K562 (cell line): Measurements from ENCODE around the gene FAM227A. TPM values are rescaled to one million over a fixed set of nuclear protein-coding genes. Genes with fewer than 3 reads are reported as not detected.

Source experiments
- ATAC-seq: fragments of 200-7000 bp; cut with Tn5 transposase; 3 replicates; pipeline ENCODE4 v1.9.1; 2020; ENCODE audit warnings: moderate library complexity
- BruUV-seq: library from RNA; stranded (reverse); fragments of 400-500 nt; replicated peaks from 2 replicates; lab custom pipeline; 2021; lab: Mats Ljungman, UMichigan
- CTCF ChIA-PET: fragments of 300-600 bp; formaldehyde crosslinking; extraction: SDS; loops from one replicate; lab custom pipeline; 2021; ENCODE audit warnings: low intra/inter-chr PET ratio; lab: Yijun Ruan, JAX
- POLR2A ChIA-PET: fragments of 300-600, 350-650 bp; sonication (Branson Sonifier 250); formaldehyde crosslinking; extraction: SDS; loops from one replicate; lab custom pipeline; 2021; ENCODE audit warnings: antibody characterized with exemption, inconsistent platforms; lab: Yijun Ruan, JAX
- DNase-seq, 4 experiments: peaks; one replicate each; pipeline versions ENCODE4 v3.0.0 to v3.0.0-alpha.2; 2011 to 2018; ENCODE audit warnings: low spot score in 3 of 4, mixed read lengths in 3 of 4; ENCODE audit errors: extremely low read depth in 1 of 4
- FAIRE-seq: peaks from 2 replicates; lab custom pipeline; 2011; peaks lifted over from hg19 to GRCh38; lab: Jason Lieb, UNC
- H2AFZ ChIP-seq: 2 replicates; pipeline ENCODE4 v1.6.0; 2011; ENCODE audit warnings: low read depth, low read length, control low read depth, inconsistent platforms
- H3K27ac ChIP-seq: fragments of 200-600 bp; 3 replicates; pipeline ENCODE4 v1.8.0; 2011; ENCODE audit warnings: low read depth, mild to moderate bottlenecking, control low read depth, inconsistent platforms, low read length, moderate library complexity, mixed read lengths; ENCODE audit errors: extremely low read depth
- H3K27me3 ChIP-seq, 2 experiments: fragments of 300-600 bp in 1 of 2; 2 replicates in 1 of 2; 3 replicates in 1 of 2; pipeline versions ENCODE4 v1.6.0 to v1.8.0; 2011; ENCODE audit warnings: inconsistent platforms in 2 of 2, low read length in 2 of 2, mild to moderate bottlenecking in 1 of 2, mixed read lengths in 1 of 2, moderate library complexity in 1 of 2; ENCODE audit not compliant: control insufficient read depth in 2 of 2, insufficient read depth in 2 of 2
- H3K36me3 ChIP-seq: fragments of 300-600 bp; 3 replicates; pipeline ENCODE4 v1.8.0; 2011; ENCODE audit warnings: mild to moderate bottlenecking, low read length, inconsistent platforms; ENCODE audit not compliant: control insufficient read depth, insufficient read depth
- H3K4me1 ChIP-seq, 2 experiments: fragments of 200-600 bp in 1 of 2; replicated peaks in 1 of 2; 2 replicates in 1 of 2; 3 replicates in 1 of 2; pipeline versions ENCODE4 v1.5.1 to v1.8.0; 2011; ENCODE audit warnings: inconsistent platforms in 2 of 2, low read length in 2 of 2, mild to moderate bottlenecking in 1 of 2, mixed read lengths in 1 of 2, moderate library complexity in 1 of 2; ENCODE audit not compliant: control insufficient read depth in 2 of 2, insufficient read depth in 2 of 2
- H3K4me2 ChIP-seq: 2 replicates; pipeline ENCODE4 v1.6.1; 2011; ENCODE audit warnings: low read length, control low read depth, inconsistent platforms, mixed read lengths; ENCODE audit not compliant: insufficient read depth
- H3K4me3 ChIP-seq: fragments of 200-600 bp; sonication (generic), shearing (Covaris generic); 2 replicates; pipeline ENCODE4 v1.5.1; 2016; ENCODE audit warnings: control low read depth, inconsistent platforms
- H3K79me2 ChIP-seq: fragments of 200-600 bp; 3 replicates; pipeline ENCODE4 v1.8.0; 2011; ENCODE audit warnings: low read length, inconsistent platforms; ENCODE audit not compliant: control insufficient read depth, insufficient read depth
- H3K9ac ChIP-seq, 2 experiments: 2 replicates each; pipeline versions ENCODE4 v1.6.0 to v1.6.1; 2011; ENCODE audit warnings: low read depth in 2 of 2, low read length in 2 of 2, control low read depth in 1 of 2, inconsistent platforms in 1 of 2, mild to moderate bottlenecking in 1 of 2, mixed read lengths in 1 of 2; ENCODE audit not compliant: insufficient read depth in 1 of 2
- H3K9me1 ChIP-seq: one replicate; pipeline ENCODE4 v1.6.0; 2011; ENCODE audit warnings: inconsistent platforms, mild to moderate bottlenecking, low read length, moderate library complexity; ENCODE audit not compliant: control insufficient read depth, insufficient read depth
- H3K9me3 ChIP-seq: replicated peaks from 2 replicates; pipeline ENCODE4 v1.5.1; 2011; ENCODE audit warnings: low read depth, low read length, inconsistent platforms; ENCODE audit not compliant: control insufficient read depth, insufficient read depth
- H4K20me1 ChIP-seq: replicated peaks from 2 replicates; pipeline ENCODE4 v1.6.1; 2011; ENCODE audit warnings: low read length, inconsistent platforms, mixed read lengths; ENCODE audit not compliant: control insufficient read depth, insufficient read depth
- ADNP ChIP-seq: fragments of 200-800 bp; sonication (Bioruptor generic); IDR thresholded peaks from 2 replicates; pipeline ENCODE4 v1.6.1; 2016; ENCODE audit warnings: missing genetic modification characterization, missing compliant biosample characterization
- DACH1 ChIP-seq: fragments of 450-650 bp; IDR thresholded peaks from 2 replicates; pipeline ENCODE4 v1.6.1; 2018; ENCODE audit not compliant: partially characterized antibody
- ESRRB ChIP-seq: fragments of 250-450 bp; sonication (Bioruptor Pico); IDR thresholded peaks from 2 replicates; pipeline ENCODE4 v1.5.0; 2020; ENCODE audit warnings: mild to moderate bottlenecking, moderate library complexity, borderline replicate concordance
- ETV1 ChIP-seq: fragments of 450-650 bp; conservative IDR thresholded peaks from 2 replicates; pipeline ENCODE4 v1.6.1; 2016; ENCODE audit warnings: missing genetic modification characterization, control low read depth, low read depth, missing compliant biosample characterization
- JUND ChIP-seq, 2 experiments: IDR thresholded peaks; 2 replicates in 1 of 2; 3 replicates in 1 of 2; pipeline ENCODE4 v1.6.1; 2011; ENCODE audit warnings: borderline replicate concordance in 2 of 2, low read depth in 2 of 2, low read length in 2 of 2, improper control_type of control experiment in 1 of 2, missing biosample characterization in 1 of 2, missing genetic modification characterization in 1 of 2, missing genetic modification reagents in 1 of 2
- KDM4B ChIP-seq, 2 experiments: fragments of 450-650 bp in 1 of 2; sonication (generic) in 1 of 2; IDR thresholded peaks; 2 replicates each; pipeline ENCODE4 v1.6.1; 2016 to 2017; ENCODE audit warnings: borderline replicate concordance in 2 of 2, antibody characterized with exemption in 1 of 2, low read depth in 1 of 2, mild to moderate bottlenecking in 1 of 2
- NFXL1 ChIP-seq: fragments of 450-650 bp; formaldehyde crosslinking; IDR thresholded peaks from 2 replicates; pipeline ENCODE4 v1.4.0; 2021; ENCODE audit warnings: mild to moderate bottlenecking
- SUPT5H ChIP-seq: fragments of 450-650 bp; IDR thresholded peaks from 2 replicates; pipeline ENCODE4 v1.6.1; 2016
- ZFP36 ChIP-seq: fragments of 150-350 bp; IDR thresholded peaks from 2 replicates; pipeline ENCODE4 v1.6.1; 2018; ENCODE audit warnings: low read length, low read depth; ENCODE audit not compliant: partially characterized antibody
- ZKSCAN1 ChIP-seq: fragments of 150-350 bp; IDR thresholded peaks from 2 replicates; pipeline ENCODE4 v1.6.1; 2016; ENCODE audit warnings: low read depth, low read length
- ZNF121 ChIP-seq: sonication (generic); formaldehyde crosslinking; conservative IDR thresholded peaks from 2 replicates; pipeline ENCODE4 v1.8.0; 2022; ENCODE audit warnings: missing genetic modification reagents
- WGBS: fragments of 100-300 bp; shearing (Covaris generic); methylation state at CpG from one replicate; pipeline ENCODE4 v1.1.6; 2016; ENCODE audit warnings: low coverage, mixed read lengths; ENCODE audit not compliant: insufficient coverage; ENCODE audit errors: missing lambda C conversion rate; 5-methylcytosine and 5-hydroxymethylcytosine counted together
- in situ Hi-C: fragments of 300-500 bp; cut with MboI; formaldehyde crosslinking; loops from 4 replicates; pipeline ENCODE4 v1.15.0; 2018; ENCODE audit warnings: inconsistent platforms, mixed read lengths
- intact Hi-C: fragments of 100-400 bp; cut with micrococcal nuclease; formaldehyde crosslinking; loops from 2 replicates; pipeline ENCODE4 v1.14.2; 2022
- polyA plus RNA-seq, 8 experiments: library from polyadenylated mRNA; depleted of rRNA in 4 of 8; stranded (reverse) in 5 of 8; unstranded in 3 of 8; fragments of >200 nt; fragmentation: Nextera tagmentation in 2 of 8; fragmentation: Illumina TruSeq in 1 of 8; extraction: Ambion mirVana in 2 of 8; extraction: Trizol in 1 of 8; gene quantifications; 2 replicates each; pipeline versions ENCODE4 v1.2.1 to v1.2.3, GENCODE V29; 2011 to 2014; ENCODE audit warnings: inconsistent platforms in 1 of 8, missing spikeins in 1 of 8
- total RNA-seq, 7 experiments: library from RNA; depleted of rRNA in 6 of 7; stranded (reverse); fragments of >200 nt in 6 of 7; fragmentation: Illumina TruSeq in 2 of 7; extraction: Trizol in 2 of 7; gene quantifications; 2 replicates each; pipeline versions ENCODE4 v1.2.1 to v1.2.3, GENCODE V29; 2011 to 2021; ENCODE audit warnings: low replicate concordance in 1 of 7
- TF ChIP-seq, protein P1 (sequence below): fragments of 450-650 bp; IDR thresholded peaks from 2 replicates; pipeline ENCODE4 v1.6.1; 2017; ENCODE audit warnings: mild to moderate bottlenecking, moderate library complexity

FAM227A gene
- total and polyA plus RNA-seq, 9 of the 15 experiments (the other 6 are each of a cell fraction or from before 2014, with no cell fraction given), result 0.10 to 2.2 (median 0.83) TPM

- no peaks in the 10 kb centered on the region for H3K9me1 ChIP-seq
- ATAC-seq, result no peak
- CTCF ChIA-PET, result no interaction called here
- no peaks in the 10 kb centered on the region for H3K79me2 ChIP-seq
- H3K9me3 ChIP-seq, result peaks cover 1% of the 10 kb centered on the region; the same call in 1 of the 2 replicates
- H3K4me2 ChIP-seq, result no peak overlapping the region
- WGBS, result 8% methylated on average over 4 of the region's 4 CpGs
- intact Hi-C loops, result no loop called here
- TF ChIP-seq ESRRB (CRISPR knock-in tag) (no peak), ZNF121 (CRISPR knock-in tag) (peak; percentile 33; the same call in 1 of the 2 replicates), DACH1 (no peak)
- TF ChIP-seq, all 486 proteins: peak for 1
- POLR2A ChIA-PET, result interaction anchor here (0.7 to 1.1 kb wide), 2 partner anchors 22 to 126 kb away, joined by 3 to 4 read pairs; no protein-coding TSS in a partner anchor
- Histone ChIP-seq H3K4me1 (no peaks in the 10 kb centered on the region; a peak in 1 of 5 replicates), H3K4me3 (no peak overlapping the region), H4K20me1 (no peaks in the 10 kb centered on the region), H3K36me3 (no peaks in the 10 kb centered on the region), H3K27me3 (no peaks in the 10 kb centered on the region), H2AFZ (no peak overlapping the region), H3K27ac (no peak overlapping the region), H3K9ac (no peak overlapping the region)
- no peak for FAIRE-seq
- no TSS peak for BruUV-seq
- in situ Hi-C loops, result no loop called here
- DNase-seq, result no peak
Observed at GRCh38 chr22:38613588-38613987, 42.6 kb downstream of the FAM227A start.

DNA sequence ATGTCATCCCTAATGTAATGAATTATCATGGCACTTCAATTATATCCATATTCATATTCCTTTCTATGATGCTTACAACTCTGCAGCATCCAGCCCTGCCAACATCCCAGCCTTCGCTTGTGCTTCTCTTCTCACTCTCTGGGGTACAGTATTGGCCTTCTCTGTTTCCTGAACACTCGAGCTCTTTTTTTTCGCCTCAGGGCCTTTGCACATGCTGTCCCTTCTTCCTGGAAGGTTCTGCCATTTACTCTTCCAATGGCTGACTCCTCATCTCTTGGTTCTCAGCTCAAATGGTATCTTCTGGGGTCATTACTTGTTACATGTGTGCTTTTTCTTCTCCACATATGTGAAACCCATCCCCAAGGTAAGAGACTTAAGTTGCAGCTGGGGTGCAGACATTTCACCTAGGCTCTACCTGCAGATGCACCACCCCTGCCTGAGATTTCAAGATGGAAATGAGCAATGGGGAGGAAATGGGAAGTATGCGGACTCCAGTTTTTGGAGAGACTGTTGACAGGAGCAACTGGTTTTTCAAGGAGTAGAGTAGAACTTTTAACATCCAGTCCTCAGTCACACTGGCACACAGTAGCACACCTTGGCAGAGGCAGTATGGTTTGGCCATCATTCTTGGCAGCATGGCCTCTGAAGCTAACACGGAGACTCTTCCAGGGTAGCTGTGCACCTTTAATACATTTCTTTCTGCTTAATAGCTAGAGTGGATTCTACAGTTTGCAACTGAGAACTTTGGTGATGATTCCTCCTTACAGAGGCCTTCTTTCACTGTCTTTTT, 43.8 kb downstream of the FAM227A start:
- no peak overlapping the region for H3K4me2 ChIP-seq
- H3K9ac ChIP-seq, result no peak overlapping the region
- no peaks in the 10 kb centered on the region for H4K20me1 ChIP-seq
- no peaks in the 10 kb centered on the region for H3K79me2 ChIP-seq
- no peaks in the 10 kb centered on the region for H3K36me3 ChIP-seq
- no peak for DNase-seq
- no peak for ATAC-seq
- WGBS, result 15% methylated on average over 5 of the region's 5 CpGs
- H3K9me1 ChIP-seq, result no peaks in the 10 kb centered on the region
- H3K27ac ChIP-seq, result no peak overlapping the region
- no peak overlapping the region for H2AFZ ChIP-seq
- BruUV-seq, result no TSS peak
- no peaks in the 10 kb centered on the region for H3K27me3 ChIP-seq
- no peaks in the 10 kb centered on the region; a peak in 1 of 5 replicates for H3K4me1 ChIP-seq
- intact Hi-C loops, result no loop called here
- FAIRE-seq, result no peak
- no peaks in the 10 kb centered on the region for H3K9me3 ChIP-seq
- ChIA-PET POLR2A (no interaction called here), CTCF (no interaction called here)
- no peak overlapping the region for H3K4me3 ChIP-seq
- in situ Hi-C loops, result no loop called here
- TF ChIP-seq, protein P1, sequence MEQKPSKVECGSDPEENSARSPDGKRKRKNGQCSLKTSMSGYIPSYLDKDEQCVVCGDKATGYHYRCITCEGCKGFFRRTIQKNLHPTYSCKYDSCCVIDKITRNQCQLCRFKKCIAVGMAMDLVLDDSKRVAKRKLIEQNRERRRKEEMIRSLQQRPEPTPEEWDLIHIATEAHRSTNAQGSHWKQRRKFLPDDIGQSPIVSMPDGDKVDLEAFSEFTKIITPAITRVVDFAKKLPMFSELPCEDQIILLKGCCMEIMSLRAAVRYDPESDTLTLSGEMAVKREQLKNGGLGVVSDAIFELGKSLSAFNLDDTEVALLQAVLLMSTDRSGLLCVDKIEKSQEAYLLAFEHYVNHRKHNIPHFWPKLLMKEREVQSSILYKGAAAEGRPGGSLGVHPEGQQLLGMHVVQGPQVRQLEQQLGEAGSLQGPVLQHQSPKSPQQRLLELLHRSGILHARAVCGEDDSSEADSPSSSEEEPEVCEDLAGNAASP, result no peak
- TF ChIP-seq ETV1, result no peak
- no peak for TF ChIP-seq ZKSCAN1
- TF ChIP-seq KDM4B (IDR thresholded peaks at IDR 0.05; ENCODE audit: borderline replicate concordance in 2 of 2, low read depth in 1 of 2), result no peak
- TF ChIP-seq NFXL1 (CRISPR knock-in tag), result no peak
- TF ChIP-seq ZFP36, result no peak
- TF ChIP-seq SUPT5H, result no peak
- TF ChIP-seq ADNP (tag), result no peak
- TF ChIP-seq JUND (IDR thresholded peaks at IDR 0.05; ENCODE audit: borderline replicate concordance, low read depth, low read length), result no peak
- no peak for TF ChIP-seq JUND (tag; IDR thresholded peaks at IDR 0.05; ENCODE audit: borderline replicate concordance, low read depth, low read length)
